Endothelial cell (in vitro differentiated cells): ENCODE data around the gene PLPPR5. TPM values are rescaled to one million over a fixed set of nuclear protein-coding genes. Genes with fewer than 3 reads are reported as not detected.
A peak's percentile ranks its signal among the peaks of the same experiment; 100 is the strongest.

Experiments
- DNase-seq: peaks from one replicate; pipeline ENCODE4 v3.0.0; 2021; ENCODE audit warnings: low spot score
- H3K27ac Mint-ChIP-seq: one replicate; pipeline ENCODE4 v1.8.0; 2021; ENCODE audit warnings: mixed read lengths, inconsistent platforms; ENCODE audit not compliant: unreplicated experiment
- H3K27me3 Mint-ChIP-seq: one replicate; pipeline ENCODE4 v1.8.0; 2021; ENCODE audit warnings: mild to moderate bottlenecking, moderate library complexity, mixed read lengths, inconsistent platforms; ENCODE audit not compliant: unreplicated experiment
- H3K36me3 Mint-ChIP-seq: one replicate; pipeline ENCODE4 v1.8.0; 2021; ENCODE audit warnings: mild to moderate bottlenecking, low read depth, mixed read lengths, inconsistent platforms; ENCODE audit not compliant: unreplicated experiment
- H3K4me1 Mint-ChIP-seq: one replicate; pipeline ENCODE4 v1.8.0; 2021; ENCODE audit warnings: mild to moderate bottlenecking, mixed read lengths, inconsistent platforms; ENCODE audit not compliant: unreplicated experiment
- H3K4me3 Mint-ChIP-seq: one replicate; pipeline ENCODE4 v1.8.0; 2021; ENCODE audit warnings: mild to moderate bottlenecking, mixed read lengths, inconsistent platforms; ENCODE audit not compliant: unreplicated experiment
- H3K9me3 Mint-ChIP-seq: one replicate; pipeline ENCODE4 v1.8.0; 2021; ENCODE audit warnings: mixed read lengths, inconsistent platforms; ENCODE audit not compliant: unreplicated experiment
- total RNA-seq: library from RNA; stranded (reverse); fragmentation: NEBNext Ultra II Directional; extraction: Animal tissue kit (Norgen Biotek cat#: 25700); gene quantifications from one replicate; pipeline ENCODE4 v1.2.1, GENCODE V29; 2021; ENCODE audit not compliant: unreplicated experiment
- TF ChIP-seq, protein P1 (sequence below): fragments of 200-600 bp; sonication (generic); IDR thresholded peaks from one replicate; pipeline ENCODE4 v1.5.0; 2021; ENCODE audit warnings: antibody characterized with exemption; ENCODE audit not compliant: unreplicated experiment

PLPPR5 gene
- total RNA-seq, 1 donor from 2014 or later, result 1.1 TPM

DNA sequence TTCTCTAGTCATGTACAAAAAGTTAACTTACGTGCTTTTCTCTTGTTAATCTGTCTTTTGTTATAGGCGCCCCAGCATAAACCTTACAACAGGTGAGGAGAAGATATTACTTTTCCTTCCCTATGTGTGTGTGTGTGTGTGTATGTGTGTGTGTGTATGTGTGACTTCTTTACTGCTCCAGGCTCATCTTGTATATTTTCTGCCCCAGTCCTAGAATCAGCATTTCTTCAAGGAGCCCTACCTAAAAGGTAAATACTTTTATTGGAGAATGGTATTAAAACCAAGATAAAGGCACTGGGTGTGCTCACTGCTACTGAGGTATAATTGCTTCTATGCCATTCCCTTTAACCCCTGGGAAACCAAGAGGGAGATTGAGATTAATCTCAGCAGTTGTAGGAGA, 129.8 kb downstream of the PLPPR5 start:
- Mint-ChIP-seq H3K27ac (no peak overlapping the region), H3K9me3 (no peaks in the 10 kb centered on the region), H3K4me1 (peaks cover 10% of the 10 kb centered on the region), H3K36me3 (no peaks in the 10 kb centered on the region), H3K27me3 (no peaks in the 10 kb centered on the region), H3K4me3 (no peak overlapping the region)
- TF ChIP-seq, protein P1, sequence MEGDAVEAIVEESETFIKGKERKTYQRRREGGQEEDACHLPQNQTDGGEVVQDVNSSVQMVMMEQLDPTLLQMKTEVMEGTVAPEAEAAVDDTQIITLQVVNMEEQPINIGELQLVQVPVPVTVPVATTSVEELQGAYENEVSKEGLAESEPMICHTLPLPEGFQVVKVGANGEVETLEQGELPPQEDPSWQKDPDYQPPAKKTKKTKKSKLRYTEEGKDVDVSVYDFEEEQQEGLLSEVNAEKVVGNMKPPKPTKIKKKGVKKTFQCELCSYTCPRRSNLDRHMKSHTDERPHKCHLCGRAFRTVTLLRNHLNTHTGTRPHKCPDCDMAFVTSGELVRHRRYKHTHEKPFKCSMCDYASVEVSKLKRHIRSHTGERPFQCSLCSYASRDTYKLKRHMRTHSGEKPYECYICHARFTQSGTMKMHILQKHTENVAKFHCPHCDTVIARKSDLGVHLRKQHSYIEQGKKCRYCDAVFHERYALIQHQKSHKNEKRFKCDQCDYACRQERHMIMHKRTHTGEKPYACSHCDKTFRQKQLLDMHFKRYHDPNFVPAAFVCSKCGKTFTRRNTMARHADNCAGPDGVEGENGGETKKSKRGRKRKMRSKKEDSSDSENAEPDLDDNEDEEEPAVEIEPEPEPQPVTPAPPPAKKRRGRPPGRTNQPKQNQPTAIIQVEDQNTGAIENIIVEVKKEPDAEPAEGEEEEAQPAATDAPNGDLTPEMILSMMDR, result no peak
- no peak for DNase-seq

DNA sequence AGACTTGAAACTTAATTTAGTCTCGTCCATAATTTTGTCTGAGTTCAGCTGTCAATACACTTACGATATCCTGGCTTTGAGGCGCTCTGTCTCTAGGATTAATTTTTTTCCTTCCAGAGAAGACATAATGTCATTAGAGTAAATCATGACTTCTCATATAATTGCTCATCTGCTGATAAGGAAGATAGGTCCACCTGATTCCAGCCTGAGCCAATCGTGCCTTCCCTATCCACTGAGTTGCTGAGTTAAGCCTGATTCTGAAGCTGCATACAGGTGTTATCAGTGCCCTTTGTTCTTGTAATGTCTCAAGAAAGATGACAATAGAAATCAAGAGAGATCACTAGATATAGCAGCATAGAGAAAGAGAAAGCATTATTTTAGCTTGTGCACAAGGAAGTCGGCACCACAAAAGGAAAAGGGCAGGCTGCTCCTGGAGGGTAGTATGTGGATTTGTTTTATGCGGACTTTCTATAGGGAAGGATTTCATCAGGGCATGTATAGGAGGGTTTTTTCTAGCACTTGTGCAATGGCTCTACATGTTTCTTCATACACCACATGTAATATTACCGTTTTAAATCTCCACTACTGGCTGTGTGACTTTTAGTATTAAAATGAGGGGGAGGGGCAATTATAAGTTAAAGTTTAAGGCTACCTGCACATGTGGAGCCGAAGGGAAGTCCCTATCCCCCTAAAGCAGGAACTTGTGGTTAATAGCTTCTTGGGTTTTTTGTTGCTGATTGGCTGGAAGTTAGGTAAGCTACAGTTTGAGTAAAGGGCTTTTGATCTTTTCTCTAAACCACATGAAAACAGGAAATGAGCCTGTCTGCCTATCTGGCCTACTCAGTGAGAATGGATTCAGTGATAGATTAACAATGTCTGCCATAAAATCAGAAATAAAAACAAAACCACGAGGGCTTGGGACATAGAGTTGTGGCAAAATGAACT, 133.4 kb downstream of the PLPPR5 start:
- Mint-ChIP-seq H3K36me3 (no peaks in the 10 kb centered on the region), H3K4me3 (no peak overlapping the region), H3K9me3 (no peaks in the 10 kb centered on the region), H3K4me1 (peaks cover 10% of the 10 kb centered on the region), H3K27me3 (no peaks in the 10 kb centered on the region), H3K27ac (peak overlapping the region; percentile 64)
- no peak for DNase-seq
- TF ChIP-seq, protein P1, result no peak

DNA sequence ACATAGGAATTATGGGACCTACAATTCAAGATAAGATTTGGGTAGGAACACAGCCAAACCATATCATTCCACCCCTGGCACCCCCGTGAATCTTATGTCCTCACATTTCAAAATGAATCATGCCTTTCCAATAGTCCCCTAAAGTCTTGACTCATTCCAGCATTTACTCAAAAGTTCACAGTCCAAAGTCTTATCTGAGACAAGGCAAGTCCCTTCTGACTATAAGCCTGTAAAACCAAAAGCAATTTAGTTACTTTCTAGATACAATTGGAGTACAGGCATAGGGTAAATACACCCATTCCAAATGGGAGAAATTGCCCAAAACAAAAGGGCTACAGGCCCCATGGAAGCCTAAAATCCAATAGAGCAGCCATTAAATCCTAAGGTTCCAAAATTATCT, 138.9 kb downstream of the PLPPR5 start:
- Mint-ChIP-seq H3K9me3 (no peaks in the 10 kb centered on the region), H3K36me3 (no peaks in the 10 kb centered on the region), H3K4me1 (no peaks in the 10 kb centered on the region), H3K4me3 (no peak overlapping the region), H3K27ac (no peak overlapping the region), H3K27me3 (no peaks in the 10 kb centered on the region)
- TF ChIP-seq, protein P1, result no peak
- DNase-seq, result no peak

DNA sequence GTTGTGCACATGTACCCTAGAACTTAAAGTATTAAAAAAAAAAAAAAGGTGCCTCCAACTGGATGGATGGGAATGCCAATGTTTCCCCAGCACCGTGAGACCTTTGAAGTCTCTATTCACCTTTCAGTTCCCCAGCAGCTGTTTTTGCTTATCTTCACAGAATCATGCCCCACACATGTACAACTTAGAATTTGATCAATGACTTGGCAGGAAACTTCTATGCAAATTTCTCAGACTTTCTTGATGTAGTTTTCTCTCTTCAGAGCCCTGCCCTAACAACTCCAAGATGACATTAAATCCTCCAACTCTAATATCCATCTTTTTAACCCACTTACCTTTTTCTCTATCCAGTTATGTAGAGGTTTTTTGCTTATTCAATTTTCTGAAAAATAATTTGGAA, 144.3 kb downstream of the PLPPR5 start:
- Mint-ChIP-seq H3K27ac (no peak overlapping the region), H3K4me1 (no peaks in the 10 kb centered on the region), H3K9me3 (no peaks in the 10 kb centered on the region), H3K27me3 (no peaks in the 10 kb centered on the region), H3K36me3 (no peaks in the 10 kb centered on the region), H3K4me3 (no peak overlapping the region)
- no peak for DNase-seq
- TF ChIP-seq, protein P1, result no peak

DNA sequence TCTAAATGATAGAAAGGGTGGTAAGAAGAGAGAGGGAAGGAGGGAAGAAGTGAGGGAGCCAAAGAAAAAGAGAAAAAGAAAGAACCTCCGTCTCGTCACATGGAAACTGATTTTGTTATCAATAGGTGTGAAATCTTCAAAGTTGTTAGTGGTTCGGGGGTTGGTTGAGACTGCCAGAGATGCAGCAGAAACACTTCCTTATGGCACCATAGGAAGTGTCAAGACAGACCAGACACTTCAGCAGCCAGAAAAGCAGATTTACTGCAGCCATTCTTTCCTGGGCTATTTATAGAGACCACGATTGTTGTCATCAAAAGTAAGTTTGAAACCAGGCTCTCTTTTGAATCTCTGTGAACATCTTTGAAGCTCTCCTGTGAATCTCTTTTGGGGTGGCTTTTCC, 150.5 kb downstream of the PLPPR5 start:
- no peaks in the 10 kb centered on the region for H3K4me1 Mint-ChIP-seq
- no peak overlapping the region for H3K27ac Mint-ChIP-seq
- no peak overlapping the region for H3K4me3 Mint-ChIP-seq
- no peaks in the 10 kb centered on the region for H3K9me3 Mint-ChIP-seq
- TF ChIP-seq, protein P1, result no peak
- no peaks in the 10 kb centered on the region for H3K36me3 Mint-ChIP-seq
- DNase-seq, result no peak
- H3K27me3 Mint-ChIP-seq, result no peaks in the 10 kb centered on the region
